Activated T-cell treated with anti-CD3 and anti-CD28 coated beads for 24 hours (primary cell): ENCODE results near the gene DBN1.

ENCODE experiments used
- DNase-seq: peaks from one replicate; pipeline ENCODE4 v3.0.0-alpha.2; 2020; ENCODE audit warnings: low read depth

DBN1 gene

GRCh38 chr5:177443144-177443983 lies 30.1 kb downstream of the DBN1 start:
- DNase-seq: no peak

- DNase-seq: no peak
Measured at GRCh38 chr5:177442066-177442826, 31.2 kb downstream of the DBN1 start.

GRCh38 chr5:177440990-177441780 lies 32.2 kb downstream of the DBN1 start:
- no peak for DNase-seq

GRCh38 chr5:177440211-177440989 lies 33.0 kb downstream of the DBN1 start:
- DNase-seq: peak; percentile 39

- no peak for DNase-seq
Measured at GRCh38 chr5:177439518-177440053, 33.8 kb downstream of the DBN1 start.

GRCh38 chr5:177438468-177438867 lies 35.0 kb downstream of the DBN1 start:
- no peak for DNase-seq

- no peak for DNase-seq
Measured at GRCh38 chr5:177437623-177438022, 35.8 kb downstream of the DBN1 start.

- no peak for DNase-seq
Measured at GRCh38 chr5:177435847-177436536, 37.4 kb downstream of the DBN1 start.

- no peak for DNase-seq
Measured at GRCh38 chr5:177434942-177435738, 38.3 kb downstream of the DBN1 start.

- DNase-seq: peak; percentile 56
Measured at GRCh38 chr5:177434437-177434836, 39.0 kb downstream of the DBN1 start.

- no peak for DNase-seq
Measured at GRCh38 chr5:177433658-177434217, 39.7 kb downstream of the DBN1 start.

GRCh38 chr5:177432839-177433657 lies 40.4 kb downstream of the DBN1 start:
- no peak for DNase-seq

GRCh38 chr5:177432143-177432838 lies 41.1 kb downstream of the DBN1 start:
- no peak for DNase-seq

- peak; percentile 65 for DNase-seq
Measured at GRCh38 chr5:177431317-177432142, 41.9 kb downstream of the DBN1 start.

- no peak for DNase-seq
Measured at GRCh38 chr5:177430972-177431316, 42.5 kb downstream of the DBN1 start.

GRCh38 chr5:177430140-177430951 lies 43.1 kb downstream of the DBN1 start:
- no peak for DNase-seq
